ENCODE measurements around the gene SCFD2. TPM values are rescaled to one million over a fixed set of nuclear protein-coding genes. Genes with fewer than 3 reads are reported as not detected.

The SCFD2 gene
- total and polyA plus RNA-seq, 10 of the 15 experiments (the other 5 are each of a cell fraction or from before 2014, with no cell fraction given) = 4.8 to 37.6 (median 24.9) TPM

DNA sequence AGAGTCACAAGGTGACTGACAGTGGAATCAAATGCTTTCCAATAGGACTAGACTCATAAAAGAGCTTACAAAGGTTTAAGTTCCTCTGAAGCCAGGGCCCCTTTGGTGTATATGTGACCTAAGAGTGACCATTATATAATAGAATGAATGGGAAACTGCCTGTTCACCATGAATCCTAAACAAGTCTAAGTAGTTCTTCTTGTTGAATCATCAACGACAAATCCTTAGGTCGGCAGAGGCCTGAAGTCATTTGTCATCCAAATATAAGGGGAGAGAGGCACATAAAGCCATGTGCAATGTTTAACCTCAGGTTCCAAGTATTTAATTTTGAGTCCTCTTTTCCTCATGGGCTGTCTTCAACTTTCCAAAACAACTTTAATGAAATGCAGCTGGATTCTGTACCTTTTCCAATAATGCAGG lies 381.4 kb downstream of the SCFD2 start:
- no peak overlapping the region for H3K4me2 ChIP-seq (ENCODE audit: control insufficient read depth, insufficient read depth)
- no peak for DNase-seq (ENCODE audit: low read depth, low spot score)
- TF ChIP-seq EP300 (IDR thresholded peaks at IDR 0.05; ENCODE audit: borderline replicate concordance in 1 of 2, control insufficient read depth in 1 of 2, low read depth in 2 of 2, low read length in 2 of 2) (no peak), ZNF207 (IDR thresholded peaks at IDR 0.05; ENCODE audit: borderline replicate concordance) (no peak), TBL1XR1 (IDR thresholded peaks at IDR 0.05; ENCODE audit: low read depth, low read length) (no peak), POU2F2 (IDR thresholded peaks at IDR 0.05; ENCODE audit: borderline replicate concordance, low read depth, low read length) (no peak), TAF1 (IDR thresholded peaks at IDR 0.05; ENCODE audit: borderline replicate concordance, low read depth, low read length) (no peak), TCF12 (IDR thresholded peaks at IDR 0.05; ENCODE audit: low read depth, low read length) (no peak), KLF5 (IDR thresholded peaks at IDR 0.05; ENCODE audit: partially characterized antibody) (no peak), GATAD2B (conservative IDR thresholded peaks at IDR 0.05; ENCODE audit: low read depth) (no peak)
- no TSS peak for BruUV-seq (replicated peaks)
- no peak overlapping the region for H3K9ac ChIP-seq (ENCODE audit: control insufficient read depth, insufficient read depth, low read length)
- H3K79me2 ChIP-seq (ENCODE audit: control insufficient read depth, insufficient read depth, low read length) = no peaks in the 10 kb centered on the region
- intact Hi-C loops (cut with micrococcal nuclease; ENCODE audit: unreplicated experiment) (loop anchor here (5.0 to 10.0 kb wide), 2 partner anchors 260 to 397 kb away; no protein-coding TSS in a partner anchor), in situ Hi-C loops (cut with MboI) (loop anchor here (5.0 kb wide), 2 partner anchors 437 to 607 kb away; no protein-coding TSS in a partner anchor)
- no peaks in the 10 kb centered on the region for H3K9me3 ChIP-seq (replicated peaks; ENCODE audit: control insufficient read depth, insufficient read depth, low read length)
- H3K4me3 ChIP-seq = no peak overlapping the region
- FAIRE-seq = no peak
- POLR2A ChIA-PET = no interaction called here
- no peak overlapping the region for H2AFZ ChIP-seq (ENCODE audit: control insufficient read depth, low read depth, low read length)
- CTCF ChIA-PET = interaction anchor here (0.6 to 6.4 kb wide), 23 partner anchors 8 to 1249 kb away, joined by 3 to 91 read pairs (median 4); no protein-coding TSS in a partner anchor
- no peaks in the 10 kb centered on the region for H4K20me1 ChIP-seq (ENCODE audit: control insufficient read depth, insufficient read depth)
- H3K27me3 ChIP-seq (replicated peaks in 1 of 2; ENCODE audit: control insufficient read depth in 2 of 2, insufficient read depth in 2 of 2, low read length in 1 of 2) = no peaks in the 10 kb centered on the region
- no peak overlapping the region for H3K27ac ChIP-seq (ENCODE audit: control insufficient read depth, insufficient read depth)
- no peak for ATAC-seq
- H3K36me3 ChIP-seq (ENCODE audit: control insufficient read depth in 2 of 2, insufficient read depth in 2 of 2, low read length in 1 of 2) = no peaks in the 10 kb centered on the region; a peak in 1 of 4 replicates
- 47% methylated on average over 2 of the region's 2 CpGs for WGBS (ENCODE audit: insufficient coverage, insufficient replicate concordance, low lambda C conversion rate, missing lambda C conversion rate)
- SMC1A ChIA-PET (ENCODE audit: uncharacterized antibody, unreplicated experiment) = interaction anchor here (0.8 to 1.9 kb wide), 12 partner anchors 8 to 1249 kb away, joined by 3 to 19 read pairs (median 4); no protein-coding TSS in a partner anchor
- RAD21 ChIA-PET (ENCODE audit: unreplicated experiment) = interaction anchor here (0.6 to 3.7 kb wide), 6 partner anchors 29 to 1249 kb away, joined by 3 to 30 read pairs (median 6); no protein-coding TSS in a partner anchor
- H3K4me1 ChIP-seq (ENCODE audit: control insufficient read depth, insufficient read depth, low read length) = no peaks in the 10 kb centered on the region
